H1 (cell line): ENCODE data around the gene PGAM5. TPM values are rescaled to one million over a fixed set of nuclear protein-coding genes. Genes with fewer than 3 reads are reported as not detected.

Experiments used
- CTCF ChIA-PET: fragments of 300-600 bp; sonication (Branson Sonifier 250); formaldehyde crosslinking; loops from one replicate; lab custom pipeline; 2021; ENCODE audit not compliant: partially characterized antibody; lab: Charles Lee
- POLR2A ChIA-PET: fragments of 300-600 bp; sonication (Branson Sonifier 250); formaldehyde crosslinking; loops from one replicate; lab custom pipeline; 2021; ENCODE audit warnings: inconsistent platforms; ENCODE audit not compliant: partially characterized antibody; lab: Charles Lee
- DNase-seq, 2 experiments: peaks; one replicate each; pipeline versions ENCODE4 v3.0.0 to v3.0.0-alpha.2; 2010 to 2022; ENCODE audit warnings: low spot score in 2 of 2, low read depth in 1 of 2, mixed read lengths in 1 of 2
- FAIRE-seq: peaks from 2 replicates; lab custom pipeline; 2011; peaks lifted over from hg19 to GRCh38; lab: Jason Lieb, UNC
- H2AFZ ChIP-seq: 2 replicates; pipeline ENCODE4 v1.8.1; 2012; ENCODE audit warnings: low read length, inconsistent platforms
- H2AK5ac ChIP-seq: 2 replicates; pipeline ENCODE4 v1.6.1; 2013; ENCODE audit warnings: low read depth, low read length
- H2BK120ac ChIP-seq: replicated peaks from 2 replicates; pipeline ENCODE3; 2013; ENCODE audit warnings: low read depth, low read length, inconsistent platforms
- H2BK12ac ChIP-seq: 2 replicates; pipeline ENCODE4 v1.6.1; 2013; ENCODE audit warnings: low read depth, low read length
- H2BK15ac ChIP-seq: 2 replicates; pipeline ENCODE4 v1.6.1; 2013; ENCODE audit warnings: low read length
- H2BK20ac ChIP-seq: 2 replicates; pipeline ENCODE4 v1.6.1; 2013; ENCODE audit warnings: low read length
- H2BK5ac ChIP-seq: 2 replicates; pipeline ENCODE4 v1.6.1; 2013; ENCODE audit warnings: low read depth, low read length
- H3K14ac ChIP-seq: 2 replicates; pipeline ENCODE4 v1.6.1; 2013; ENCODE audit warnings: inconsistent platforms; ENCODE audit not compliant: insufficient read length
- H3K18ac ChIP-seq: 2 replicates; pipeline ENCODE4 v1.6.1; 2013; ENCODE audit warnings: low read length; ENCODE audit errors: extremely low read depth
- H3K23ac ChIP-seq: 2 replicates; pipeline ENCODE4 v1.6.1; 2013; ENCODE audit warnings: inconsistent platforms; ENCODE audit not compliant: insufficient read length
- H3K23me2 ChIP-seq: 2 replicates; pipeline ENCODE4 v1.6.1; 2013; ENCODE audit warnings: low read depth, low read length
- H3K27ac ChIP-seq: 2 replicates; pipeline ENCODE4 v1.6.1; 2011; ENCODE audit warnings: low read depth, low read length, inconsistent platforms
- H3K27me3 ChIP-seq, 4 experiments: replicated peaks in 1 of 4; 1 replicate in 1 of 4; 2 replicates in 3 of 4; pipeline versions ENCODE4 v1.6.1 to v1.8.1; 2011 to 2013; ENCODE audit warnings: low read length in 3 of 4, mild to moderate bottlenecking in 3 of 4, inconsistent platforms in 2 of 4, mixed read lengths in 2 of 4, moderate library complexity in 1 of 4; ENCODE audit not compliant: control insufficient read depth in 3 of 4, insufficient read depth in 3 of 4; ENCODE audit errors: extremely low read depth in 1 of 4
- H3K36me3 ChIP-seq, 4 experiments: 2 replicates each; pipeline versions ENCODE4 v1.6.1 to v1.8.1; 2011 to 2013; ENCODE audit warnings: mild to moderate bottlenecking in 4 of 4, low read length in 3 of 4, moderate library complexity in 2 of 4, control low read depth in 1 of 4, inconsistent platforms in 1 of 4; ENCODE audit not compliant: insufficient read depth in 4 of 4, control insufficient read depth in 2 of 4
- H3K4ac ChIP-seq: replicated peaks from 2 replicates; pipeline ENCODE3; 2013; ENCODE audit warnings: low read length, low read depth, mixed read lengths, inconsistent platforms; ENCODE audit not compliant: insufficient read length
- H3K4me1 ChIP-seq, 4 experiments: replicated peaks in 1 of 4; 1 replicate in 1 of 4; 2 replicates in 3 of 4; pipeline versions ENCODE4 v1.6.1 to v1.8.1; 2011 to 2013; ENCODE audit warnings: low read length in 3 of 4, inconsistent platforms in 2 of 4, mixed read lengths in 1 of 4; ENCODE audit not compliant: insufficient read depth in 4 of 4, control insufficient read depth in 3 of 4
- H3K4me2 ChIP-seq, 2 experiments: 2 replicates each; pipeline versions ENCODE4 v1.6.1 to v1.8.1; 2011 to 2013; ENCODE audit warnings: low read depth in 2 of 2, low read length in 2 of 2, control low read depth in 1 of 2, inconsistent platforms in 1 of 2, mild to moderate bottlenecking in 1 of 2; ENCODE audit not compliant: insufficient read depth in 1 of 2
- H3K4me3 ChIP-seq, 4 experiments: fragments of 200-600, 300-600 bp in 1 of 4; sonication (generic), shearing (Covaris generic), sonication (Bioruptor Twin) in 1 of 4; 2 replicates each; pipeline versions ENCODE4 v1.5.1 to v1.8.1; 2011 to 2016; ENCODE audit warnings: low read length in 4 of 4, low read depth in 3 of 4, control low read depth in 2 of 4, inconsistent platforms in 2 of 4, mild to moderate bottlenecking in 2 of 4, mixed read lengths in 1 of 4, moderate library complexity in 1 of 4; ENCODE audit not compliant: insufficient read depth in 2 of 4; ENCODE audit errors: extremely low read depth in 1 of 4
- H3K56ac ChIP-seq: replicated peaks from 2 replicates; pipeline ENCODE3; 2013; ENCODE audit warnings: low read depth, mild to moderate bottlenecking, mixed read lengths, low read length, inconsistent platforms; ENCODE audit not compliant: insufficient read length
- H3K79me1 ChIP-seq: 2 replicates; pipeline ENCODE4 v1.6.1; 2013; ENCODE audit warnings: low read depth, low read length, control low read depth
- H3K79me2 ChIP-seq, 2 experiments: 2 replicates each; pipeline versions ENCODE4 v1.6.1 to v1.8.1; 2012 to 2013; ENCODE audit warnings: low read length in 2 of 2, mild to moderate bottlenecking in 2 of 2, inconsistent platforms in 1 of 2; ENCODE audit not compliant: insufficient read depth in 2 of 2, control insufficient read depth in 1 of 2
- H3K9ac ChIP-seq, 4 experiments: replicated peaks in 1 of 4; 1 replicate in 1 of 4; 2 replicates in 3 of 4; pipeline versions ENCODE4 v1.6.1 to v1.8.1; 2011 to 2013; ENCODE audit warnings: low read depth in 3 of 4, low read length in 3 of 4, control low read depth in 2 of 4, mild to moderate bottlenecking in 2 of 4, moderate library complexity in 2 of 4, inconsistent platforms in 1 of 4; ENCODE audit errors: extremely low read depth in 1 of 4
- H3K9me3 ChIP-seq, 2 experiments: 2 replicates each; pipeline versions ENCODE4 v1.6.1 to v1.8.1; 2012 to 2013; ENCODE audit warnings: mild to moderate bottlenecking in 2 of 2, moderate library complexity in 2 of 2, control low read depth in 1 of 2, inconsistent platforms in 1 of 2, low read depth in 1 of 2, low read length in 1 of 2, mixed read lengths in 1 of 2; ENCODE audit not compliant: insufficient read depth in 2 of 2
- H4K20me1 ChIP-seq, 2 experiments: replicated peaks in 1 of 2; 2 replicates each; pipeline versions ENCODE3 to v1.8.1; 2011 to 2013; ENCODE audit warnings: inconsistent platforms in 2 of 2, low read length in 2 of 2, mild to moderate bottlenecking in 1 of 2; ENCODE audit not compliant: insufficient read depth in 2 of 2, control insufficient read depth in 1 of 2
- H4K5ac ChIP-seq: 2 replicates; pipeline ENCODE4 v1.6.1; 2013; ENCODE audit warnings: low read length, low read depth, mixed read lengths, inconsistent platforms; ENCODE audit not compliant: insufficient read length
- H4K8ac ChIP-seq: 2 replicates; pipeline ENCODE4 v1.8.0; 2013; ENCODE audit warnings: mild to moderate bottlenecking, moderate library complexity, low read length, inconsistent platforms; ENCODE audit not compliant: insufficient read depth; ENCODE audit errors: extremely low read depth
- H4K91ac ChIP-seq: replicated peaks from 2 replicates; pipeline ENCODE3; 2013; ENCODE audit warnings: low read length, mixed read lengths, inconsistent platforms; ENCODE audit not compliant: insufficient read length
- CEBPB ChIP-seq: IDR thresholded peaks from 2 replicates; pipeline ENCODE4 v1.6.1; 2012; ENCODE audit warnings: low read depth, low read length
- KDM1A ChIP-seq: fragments of 200-600, 300-600 bp; sonication (generic); IDR thresholded peaks from 2 replicates; pipeline ENCODE4 v1.7.1; 2016; ENCODE audit warnings: mild to moderate bottlenecking, low read length, borderline replicate concordance
- NRF1 ChIP-seq: IDR thresholded peaks from 2 replicates; pipeline ENCODE4 v1.6.1; 2011; ENCODE audit warnings: mild to moderate bottlenecking, low read depth, low read length, improper control_type of control experiment
- RNF2 ChIP-seq: fragments of 200-900, 300-1000 bp; sonication (generic); IDR thresholded peaks from 2 replicates; pipeline ENCODE4 v1.7.1; 2016; ENCODE audit warnings: borderline replicate concordance, low read depth, mild to moderate bottlenecking, antibody characterized with exemption, low read length; ENCODE audit not compliant: poor library complexity, severe bottlenecking; ENCODE audit errors: missing control alignments
- TBP ChIP-seq: IDR thresholded peaks from 2 replicates; pipeline ENCODE4 v1.6.1; 2011; ENCODE audit warnings: low read depth, low read length, improper control_type of control experiment
- WGBS, 2 experiments: shearing (Covaris generic) in 1 of 2; methylation state at CpG; one replicate each; pipeline versions ENCODE4 v1.1.6 to v1.1.7; 2013 to 2015; ENCODE audit warnings: low lambda C conversion rate in 2 of 2, mixed read lengths in 2 of 2, inconsistent platforms in 1 of 2, low coverage in 1 of 2, missing lambda C conversion rate in 1 of 2; ENCODE audit not compliant: insufficient replicate concordance in 2 of 2, insufficient coverage in 1 of 2, insufficient read length in 1 of 2; ENCODE audit errors: extremely low coverage in 1 of 2, missing lambda C conversion rate in 1 of 2; 5-methylcytosine and 5-hydroxymethylcytosine counted together
- polyA plus RNA-seq, 7 experiments: library from polyadenylated mRNA; depleted of rRNA in 3 of 7; stranded (reverse) in 5 of 7; unstranded in 2 of 7; fragments of >200 nt in 5 of 7; fragments of 200-250 nt in 2 of 7; gene quantifications; 1 replicate in 5 of 7; 2 replicates in 1 of 7; 4 replicates in 1 of 7; pipeline versions ENCODE4 v1.2.1 to v1.2.3, GENCODE V29; 2011 to 2013; ENCODE audit warnings: missing spikeins in 2 of 7, mixed read lengths in 2 of 7
- total RNA-seq: library from RNA; stranded (reverse); fragmentation: NEBNext Ultra II Directional; extraction: Animal tissue kit (Norgen Biotek cat#: 25700); gene quantifications from 2 replicates; pipeline ENCODE4 v1.2.1, GENCODE V29; 2021
- TF ChIP-seq, protein P1 (sequence below): IDR thresholded peaks from 2 replicates; pipeline ENCODE4 v1.6.1; 2012; ENCODE audit warnings: inconsistent platforms

PGAM5 gene
- total and polyA plus RNA-seq, 2 of the 8 experiments (the other 6 are each of a cell fraction or from before 2014, with no cell fraction given) = 66.4 to 84.0 TPM

DNA sequence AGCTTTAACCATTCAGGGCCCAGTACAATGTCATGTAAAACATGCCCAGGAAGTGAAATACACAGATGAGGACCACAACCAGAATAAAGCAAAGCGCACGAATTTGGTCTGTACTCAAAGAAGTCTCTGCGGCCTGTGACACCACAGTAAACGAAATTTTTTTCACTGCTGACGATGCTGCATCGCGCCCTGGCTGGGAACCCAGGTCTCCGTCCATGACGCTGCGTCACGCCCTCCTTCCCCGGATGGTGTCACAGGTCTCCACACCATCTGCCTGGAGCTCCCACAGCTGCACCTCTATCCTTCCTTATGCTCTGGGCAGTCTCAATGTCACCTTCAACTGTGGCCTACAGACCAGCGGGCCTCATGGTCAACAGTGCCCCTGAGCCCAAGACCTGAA lies 33.2 kb downstream of the PGAM5 start:
- Histone ChIP-seq H3K36me3 (peaks cover 53 to 90% (median 81%) of the 10 kb centered on the region in 4 experiments), H4K5ac (no peak overlapping the region), H3K27ac (no peak overlapping the region), H3K79me1 (peaks cover 11% of the 10 kb centered on the region), H3K4me1 (no peaks in the 10 kb centered on the region), H4K20me1 (peaks cover 8 to 24% of the 10 kb centered on the region in 2 experiments), H3K79me2 (peaks cover 3 to 22% of the 10 kb centered on the region in 2 experiments; a peak in 3 of 4 replicates), H2AK5ac (no peak overlapping the region), H2BK15ac (no peak overlapping the region), H3K4ac (no peak overlapping the region), H2BK5ac (no peak overlapping the region; the same call in 1 of the 2 replicates), H3K23ac (no peak overlapping the region), H4K91ac (no peak overlapping the region), H3K9me3 (no peaks in the 10 kb centered on the region), H3K18ac (no peak overlapping the region), H3K23me2 (peaks cover 3% of the 10 kb centered on the region; the same call in 1 of the 2 replicates), H2BK120ac (no peak overlapping the region), H2BK12ac (no peak overlapping the region), H3K27me3 (no peaks in the 10 kb centered on the region), H4K8ac (no peak overlapping the region), H3K56ac (no peak overlapping the region), H2AFZ (no peak overlapping the region), H3K9ac (no peak overlapping the region), H2BK20ac (no peak overlapping the region), H3K14ac (no peak overlapping the region), H3K4me3 (no peak overlapping the region), H3K4me2 (no peak overlapping the region)
- 87% methylated on average over 13 of the region's 13 CpGs; no CpG with 5 or more reads in 1 of the 2 experiments for WGBS, 2 experiments
- ChIA-PET POLR2A (interaction anchor here (0.6 to 1.3 kb wide), 6 partner anchors 8 to 100 kb away, joined by 3 to 4 read pairs (median 4); no protein-coding TSS in a partner anchor), CTCF (interaction anchor here (1.0 to 1.6 kb wide), 4 partner anchors 10 to 30 kb away, joined by 3 to 6 read pairs (median 4); no protein-coding TSS in a partner anchor)
- FAIRE-seq = no peak
- no peak for DNase-seq
- TF ChIP-seq CEBPB = no peak
- no peak for TF ChIP-seq RNF2
- TF ChIP-seq KDM1A = no peak
- TF ChIP-seq TBP = no peak
- TF ChIP-seq NRF1 = no peak
- TF ChIP-seq, protein P1, sequence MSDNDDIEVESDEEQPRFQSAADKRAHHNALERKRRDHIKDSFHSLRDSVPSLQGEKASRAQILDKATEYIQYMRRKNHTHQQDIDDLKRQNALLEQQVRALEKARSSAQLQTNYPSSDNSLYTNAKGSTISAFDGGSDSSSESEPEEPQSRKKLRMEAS = no peak
